WERI-Rb-1 (cell line): Measurements from ENCODE around the gene TTC28.

Source experiments
- DNase-seq: peaks from one replicate; pipeline ENCODE4 v3.0.0-alpha.2; 2020
- H3K27ac ChIP-seq: fragments of 250-450 bp; sonication (Bioruptor Pico); 2 replicates; pipeline ENCODE4 v1.5.1; 2020; ENCODE audit warnings: mild to moderate bottlenecking, moderate library complexity
- H3K27me3 ChIP-seq: fragments of 250-450 bp; sonication (Bioruptor Pico); 2 replicates; pipeline ENCODE4 v1.5.1; 2021; ENCODE audit warnings: mild to moderate bottlenecking, low read depth, moderate library complexity; ENCODE audit not compliant: insufficient read depth, severe bottlenecking
- H3K36me3 ChIP-seq: fragments of 250-450 bp; sonication (Bioruptor Pico); 2 replicates; pipeline ENCODE4 v1.5.1; 2020; ENCODE audit warnings: mild to moderate bottlenecking, moderate library complexity
- H3K4me3 ChIP-seq: 2 replicates; pipeline ENCODE4 v1.5.1; 2011; ENCODE audit warnings: low read depth, mild to moderate bottlenecking, control low read depth, low read length
- H3K9me3 ChIP-seq: fragments of 250-450 bp; sonication (Bioruptor Pico); 2 replicates; pipeline ENCODE4 v1.5.1; 2021; ENCODE audit warnings: mild to moderate bottlenecking, moderate library complexity; ENCODE audit not compliant: severe bottlenecking
- TF ChIP-seq, protein P1 (sequence below): IDR thresholded peaks from 2 replicates; pipeline ENCODE4 v1.5.1; 2011; ENCODE audit warnings: low read depth, mild to moderate bottlenecking, control low read depth, inconsistent platforms, low read length

Gene TTC28

DNA sequence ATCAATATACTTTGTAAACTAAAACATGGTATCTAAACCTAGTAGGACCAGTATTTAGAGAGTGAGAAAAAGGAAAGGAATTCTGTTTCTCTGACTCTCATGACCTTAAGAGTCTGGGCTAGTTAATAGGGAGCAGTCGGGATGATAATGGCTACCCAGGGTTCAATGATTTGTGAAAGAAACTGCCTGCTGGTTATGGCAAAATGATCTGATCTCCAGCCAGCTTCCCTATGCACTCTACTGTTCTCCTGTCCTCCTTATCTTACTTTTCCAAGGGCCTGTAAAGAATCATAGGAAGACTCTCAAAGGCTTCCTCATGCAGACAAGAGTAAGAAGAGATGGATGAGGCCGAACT lies 567.5 kb downstream of the TTC28 start:
- Histone ChIP-seq H3K9me3 (no peaks in the 10 kb centered on the region), H3K27ac (peak overlapping the region; percentile 73), H3K27me3 (no peaks in the 10 kb centered on the region), H3K36me3 (peaks cover 7% of the 10 kb centered on the region; the same call in 1 of the 2 replicates), H3K4me3 (peak overlapping the region; percentile 5; the same call in 1 of the 2 replicates)
- TF ChIP-seq, protein P1, sequence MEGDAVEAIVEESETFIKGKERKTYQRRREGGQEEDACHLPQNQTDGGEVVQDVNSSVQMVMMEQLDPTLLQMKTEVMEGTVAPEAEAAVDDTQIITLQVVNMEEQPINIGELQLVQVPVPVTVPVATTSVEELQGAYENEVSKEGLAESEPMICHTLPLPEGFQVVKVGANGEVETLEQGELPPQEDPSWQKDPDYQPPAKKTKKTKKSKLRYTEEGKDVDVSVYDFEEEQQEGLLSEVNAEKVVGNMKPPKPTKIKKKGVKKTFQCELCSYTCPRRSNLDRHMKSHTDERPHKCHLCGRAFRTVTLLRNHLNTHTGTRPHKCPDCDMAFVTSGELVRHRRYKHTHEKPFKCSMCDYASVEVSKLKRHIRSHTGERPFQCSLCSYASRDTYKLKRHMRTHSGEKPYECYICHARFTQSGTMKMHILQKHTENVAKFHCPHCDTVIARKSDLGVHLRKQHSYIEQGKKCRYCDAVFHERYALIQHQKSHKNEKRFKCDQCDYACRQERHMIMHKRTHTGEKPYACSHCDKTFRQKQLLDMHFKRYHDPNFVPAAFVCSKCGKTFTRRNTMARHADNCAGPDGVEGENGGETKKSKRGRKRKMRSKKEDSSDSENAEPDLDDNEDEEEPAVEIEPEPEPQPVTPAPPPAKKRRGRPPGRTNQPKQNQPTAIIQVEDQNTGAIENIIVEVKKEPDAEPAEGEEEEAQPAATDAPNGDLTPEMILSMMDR: no peak
- DNase-seq: no peak

DNA sequence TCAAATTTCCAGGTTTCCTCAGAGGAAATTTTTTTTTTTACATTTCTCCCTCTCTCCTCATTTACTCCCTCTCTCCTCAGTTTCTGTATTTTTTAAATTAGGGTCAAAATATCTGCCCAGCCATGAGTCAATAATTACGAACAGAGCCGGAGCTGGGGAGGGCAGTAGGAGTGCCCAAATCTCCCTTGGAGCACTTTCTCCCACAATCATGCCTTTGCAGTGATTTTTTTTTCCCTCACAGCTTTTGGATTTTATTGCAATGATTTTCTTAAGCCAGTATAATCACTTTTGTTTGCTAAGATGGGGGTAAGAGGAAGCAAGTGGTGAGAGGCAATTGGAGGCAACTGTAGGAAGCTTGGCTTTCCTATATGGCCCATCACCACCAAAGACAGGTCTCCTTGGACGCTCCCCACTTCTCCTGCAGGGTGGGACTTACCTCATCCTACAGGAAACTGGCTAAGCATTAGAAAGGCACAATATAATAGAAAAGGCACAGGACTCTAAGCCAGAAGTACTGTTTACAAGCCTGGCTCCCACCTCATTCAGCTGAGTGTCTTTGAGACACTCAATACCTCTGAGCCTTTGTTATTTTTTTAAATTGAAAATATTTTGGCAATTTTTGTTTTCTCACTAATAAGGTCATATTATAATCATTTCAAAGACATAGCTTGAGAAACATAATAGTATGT lies 568.0 kb downstream of the TTC28 start:
- DNase-seq: no peak
- no peak overlapping the region for H3K4me3 ChIP-seq
- peak overlapping the region; percentile 73 for H3K27ac ChIP-seq
- no peaks in the 10 kb centered on the region for H3K27me3 ChIP-seq
- TF ChIP-seq, protein P1: no peak
- H3K9me3 ChIP-seq: no peaks in the 10 kb centered on the region
- peaks cover 8% of the 10 kb centered on the region; the same call in 1 of the 2 replicates for H3K36me3 ChIP-seq

DNA sequence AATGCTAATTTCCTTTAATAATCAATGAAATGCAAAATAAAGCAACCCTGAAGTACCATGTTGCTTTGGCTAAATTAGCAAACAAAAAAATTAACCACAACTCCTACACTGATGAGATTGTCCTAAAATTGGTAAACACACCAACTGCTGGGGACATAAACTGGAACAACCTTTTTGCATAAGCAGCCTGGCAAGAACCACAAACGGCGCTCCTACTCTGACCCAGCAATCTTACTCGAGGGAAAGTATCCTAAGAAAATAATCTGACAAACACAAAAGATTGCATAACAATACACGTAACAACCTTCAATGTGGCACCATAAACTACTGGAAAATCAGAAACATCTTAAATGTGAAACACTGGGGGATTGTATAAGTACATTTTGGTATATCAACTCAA lies 570.8 kb downstream of the TTC28 start:
- peaks cover 19% of the 10 kb centered on the region for H3K36me3 ChIP-seq
- H3K4me3 ChIP-seq: no peak overlapping the region
- no peak overlapping the region for H3K27ac ChIP-seq
- no peaks in the 10 kb centered on the region for H3K9me3 ChIP-seq
- no peaks in the 10 kb centered on the region for H3K27me3 ChIP-seq
- no peak for DNase-seq
- TF ChIP-seq, protein P1: no peak

DNA sequence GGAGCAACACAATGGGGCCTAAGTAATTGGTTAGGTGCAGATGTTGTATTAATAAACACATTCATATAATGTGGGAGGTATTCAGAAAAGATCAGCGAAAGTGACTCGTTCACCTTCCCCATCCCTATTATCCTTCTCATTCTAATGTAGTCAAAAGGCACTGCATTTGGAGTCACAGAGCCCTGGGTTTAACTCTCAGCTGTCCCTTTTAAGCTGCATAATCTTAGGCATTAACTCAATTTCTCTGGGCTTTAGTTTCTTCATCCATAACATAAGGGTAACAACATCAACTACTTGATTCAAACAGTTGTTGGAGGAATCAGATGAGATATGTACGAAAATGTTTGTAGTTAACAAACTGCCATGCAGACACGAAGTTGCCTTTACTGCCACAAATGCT lies 573.0 kb downstream of the TTC28 start:
- no peak for DNase-seq
- Histone ChIP-seq H3K9me3 (no peaks in the 10 kb centered on the region), H3K27me3 (no peaks in the 10 kb centered on the region), H3K27ac (no peak overlapping the region), H3K36me3 (peaks cover 19% of the 10 kb centered on the region), H3K4me3 (no peak overlapping the region)
- TF ChIP-seq, protein P1: no peak

DNA sequence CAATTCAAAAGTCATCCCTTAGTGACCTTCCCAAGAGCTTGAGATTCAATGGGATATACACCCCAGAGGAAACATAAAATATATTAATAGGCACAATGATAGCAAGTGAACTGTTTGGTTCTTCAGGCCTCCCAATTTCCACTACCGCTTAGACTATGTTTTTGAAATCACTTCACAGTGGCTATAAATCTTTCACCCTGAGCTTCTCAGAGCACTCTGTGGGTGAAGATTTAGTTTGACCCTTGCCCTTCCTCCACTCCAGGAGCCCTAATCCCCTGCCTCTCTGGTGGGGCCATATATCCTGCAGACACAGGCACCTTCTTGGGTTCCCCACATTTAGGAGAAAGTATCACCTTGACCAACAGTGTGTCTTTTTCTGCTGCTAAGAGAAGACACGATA lies 573.7 kb downstream of the TTC28 start:
- H3K4me3 ChIP-seq: no peak overlapping the region
- DNase-seq: no peak
- TF ChIP-seq, protein P1: no peak

DNA sequence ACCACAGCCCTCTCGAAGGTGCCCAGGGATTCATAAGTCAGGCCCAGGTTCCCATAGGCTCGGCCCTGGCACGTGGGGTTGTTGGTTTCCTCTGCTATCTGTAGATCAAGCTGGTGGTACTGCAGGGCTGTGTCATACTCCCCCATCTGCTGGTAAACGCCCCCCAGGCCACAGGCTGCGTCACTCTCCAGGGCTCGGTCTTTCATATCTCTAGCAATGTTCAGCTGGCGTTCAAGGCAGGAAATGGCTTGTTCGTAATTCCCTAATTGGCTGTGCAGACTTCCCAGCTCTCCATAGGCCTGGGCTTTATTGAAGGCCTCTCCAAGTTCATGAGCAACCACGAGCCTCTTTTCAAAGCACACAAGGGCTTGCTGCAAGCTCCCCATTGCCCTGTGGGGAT lies 574.2 kb downstream of the TTC28 start:
- Histone ChIP-seq H3K9me3 (no peaks in the 10 kb centered on the region), H3K4me3 (no peak overlapping the region), H3K36me3 (peaks cover 19% of the 10 kb centered on the region), H3K27ac (no peak overlapping the region), H3K27me3 (no peaks in the 10 kb centered on the region)
- DNase-seq: no peak
- TF ChIP-seq, protein P1: no peak

More for the DNA sequence above, 573.7 kb downstream of the TTC28 start:
- Histone ChIP-seq H3K9me3 (no peaks in the 10 kb centered on the region), H3K27me3 (no peaks in the 10 kb centered on the region), H3K36me3 (peaks cover 19% of the 10 kb centered on the region), H3K27ac (no peak overlapping the region)
